H1 (cell line): ENCODE data around the gene CCT6A. TPM values are rescaled to one million over a fixed set of nuclear protein-coding genes. Genes with fewer than 3 reads are reported as not detected.

Experiments used
- CTCF ChIA-PET: fragments of 300-600 bp; sonication (Branson Sonifier 250); formaldehyde crosslinking; loops from one replicate; lab custom pipeline; 2021; ENCODE audit not compliant: partially characterized antibody; lab: Charles Lee
- POLR2A ChIA-PET: fragments of 300-600 bp; sonication (Branson Sonifier 250); formaldehyde crosslinking; loops from one replicate; lab custom pipeline; 2021; ENCODE audit warnings: inconsistent platforms; ENCODE audit not compliant: partially characterized antibody; lab: Charles Lee
- DNase-seq, 2 experiments: peaks; one replicate each; pipeline versions ENCODE4 v3.0.0 to v3.0.0-alpha.2; 2010 to 2022; ENCODE audit warnings: low spot score in 2 of 2, low read depth in 1 of 2, mixed read lengths in 1 of 2
- FAIRE-seq: peaks from 2 replicates; lab custom pipeline; 2011; peaks lifted over from hg19 to GRCh38; lab: Jason Lieb, UNC
- H2AFZ ChIP-seq: 2 replicates; pipeline ENCODE4 v1.8.1; 2012; ENCODE audit warnings: low read length, inconsistent platforms
- H2AK5ac ChIP-seq: 2 replicates; pipeline ENCODE4 v1.6.1; 2013; ENCODE audit warnings: low read depth, low read length
- H2BK120ac ChIP-seq: replicated peaks from 2 replicates; pipeline ENCODE3; 2013; ENCODE audit warnings: low read depth, low read length, inconsistent platforms
- H2BK12ac ChIP-seq: 2 replicates; pipeline ENCODE4 v1.6.1; 2013; ENCODE audit warnings: low read depth, low read length
- H2BK15ac ChIP-seq: 2 replicates; pipeline ENCODE4 v1.6.1; 2013; ENCODE audit warnings: low read length
- H2BK20ac ChIP-seq: 2 replicates; pipeline ENCODE4 v1.6.1; 2013; ENCODE audit warnings: low read length
- H2BK5ac ChIP-seq: 2 replicates; pipeline ENCODE4 v1.6.1; 2013; ENCODE audit warnings: low read depth, low read length
- H3K14ac ChIP-seq: 2 replicates; pipeline ENCODE4 v1.6.1; 2013; ENCODE audit warnings: inconsistent platforms; ENCODE audit not compliant: insufficient read length
- H3K18ac ChIP-seq: 2 replicates; pipeline ENCODE4 v1.6.1; 2013; ENCODE audit warnings: low read length; ENCODE audit errors: extremely low read depth
- H3K23ac ChIP-seq: 2 replicates; pipeline ENCODE4 v1.6.1; 2013; ENCODE audit warnings: inconsistent platforms; ENCODE audit not compliant: insufficient read length
- H3K23me2 ChIP-seq: 2 replicates; pipeline ENCODE4 v1.6.1; 2013; ENCODE audit warnings: low read depth, low read length
- H3K27ac ChIP-seq: 2 replicates; pipeline ENCODE4 v1.6.1; 2011; ENCODE audit warnings: low read depth, low read length, inconsistent platforms
- H3K27me3 ChIP-seq, 4 experiments: replicated peaks in 1 of 4; 1 replicate in 1 of 4; 2 replicates in 3 of 4; pipeline versions ENCODE4 v1.6.1 to v1.8.1; 2011 to 2013; ENCODE audit warnings: low read length in 3 of 4, mild to moderate bottlenecking in 3 of 4, inconsistent platforms in 2 of 4, mixed read lengths in 2 of 4, moderate library complexity in 1 of 4; ENCODE audit not compliant: control insufficient read depth in 3 of 4, insufficient read depth in 3 of 4; ENCODE audit errors: extremely low read depth in 1 of 4
- H3K36me3 ChIP-seq, 4 experiments: 2 replicates each; pipeline versions ENCODE4 v1.6.1 to v1.8.1; 2011 to 2013; ENCODE audit warnings: mild to moderate bottlenecking in 4 of 4, low read length in 3 of 4, moderate library complexity in 2 of 4, control low read depth in 1 of 4, inconsistent platforms in 1 of 4; ENCODE audit not compliant: insufficient read depth in 4 of 4, control insufficient read depth in 2 of 4
- H3K4ac ChIP-seq: replicated peaks from 2 replicates; pipeline ENCODE3; 2013; ENCODE audit warnings: low read length, low read depth, mixed read lengths, inconsistent platforms; ENCODE audit not compliant: insufficient read length
- H3K4me1 ChIP-seq, 4 experiments: replicated peaks in 1 of 4; 1 replicate in 1 of 4; 2 replicates in 3 of 4; pipeline versions ENCODE4 v1.6.1 to v1.8.1; 2011 to 2013; ENCODE audit warnings: low read length in 3 of 4, inconsistent platforms in 2 of 4, mixed read lengths in 1 of 4; ENCODE audit not compliant: insufficient read depth in 4 of 4, control insufficient read depth in 3 of 4
- H3K4me2 ChIP-seq, 2 experiments: 2 replicates each; pipeline versions ENCODE4 v1.6.1 to v1.8.1; 2011 to 2013; ENCODE audit warnings: low read depth in 2 of 2, low read length in 2 of 2, control low read depth in 1 of 2, inconsistent platforms in 1 of 2, mild to moderate bottlenecking in 1 of 2; ENCODE audit not compliant: insufficient read depth in 1 of 2
- H3K4me3 ChIP-seq, 4 experiments: fragments of 200-600, 300-600 bp in 1 of 4; sonication (generic), shearing (Covaris generic), sonication (Bioruptor Twin) in 1 of 4; 2 replicates each; pipeline versions ENCODE4 v1.5.1 to v1.8.1; 2011 to 2016; ENCODE audit warnings: low read length in 4 of 4, low read depth in 3 of 4, control low read depth in 2 of 4, inconsistent platforms in 2 of 4, mild to moderate bottlenecking in 2 of 4, mixed read lengths in 1 of 4, moderate library complexity in 1 of 4; ENCODE audit not compliant: insufficient read depth in 2 of 4; ENCODE audit errors: extremely low read depth in 1 of 4
- H3K56ac ChIP-seq: replicated peaks from 2 replicates; pipeline ENCODE3; 2013; ENCODE audit warnings: low read depth, mild to moderate bottlenecking, mixed read lengths, low read length, inconsistent platforms; ENCODE audit not compliant: insufficient read length
- H3K79me1 ChIP-seq: 2 replicates; pipeline ENCODE4 v1.6.1; 2013; ENCODE audit warnings: low read depth, low read length, control low read depth
- H3K79me2 ChIP-seq, 2 experiments: 2 replicates each; pipeline versions ENCODE4 v1.6.1 to v1.8.1; 2012 to 2013; ENCODE audit warnings: low read length in 2 of 2, mild to moderate bottlenecking in 2 of 2, inconsistent platforms in 1 of 2; ENCODE audit not compliant: insufficient read depth in 2 of 2, control insufficient read depth in 1 of 2
- H3K9ac ChIP-seq, 4 experiments: replicated peaks in 1 of 4; 1 replicate in 1 of 4; 2 replicates in 3 of 4; pipeline versions ENCODE4 v1.6.1 to v1.8.1; 2011 to 2013; ENCODE audit warnings: low read depth in 3 of 4, low read length in 3 of 4, control low read depth in 2 of 4, mild to moderate bottlenecking in 2 of 4, moderate library complexity in 2 of 4, inconsistent platforms in 1 of 4; ENCODE audit errors: extremely low read depth in 1 of 4
- H3K9me3 ChIP-seq, 2 experiments: 2 replicates each; pipeline versions ENCODE4 v1.6.1 to v1.8.1; 2012 to 2013; ENCODE audit warnings: mild to moderate bottlenecking in 2 of 2, moderate library complexity in 2 of 2, control low read depth in 1 of 2, inconsistent platforms in 1 of 2, low read depth in 1 of 2, low read length in 1 of 2, mixed read lengths in 1 of 2; ENCODE audit not compliant: insufficient read depth in 2 of 2
- H4K20me1 ChIP-seq, 2 experiments: replicated peaks in 1 of 2; 2 replicates each; pipeline versions ENCODE3 to v1.8.1; 2011 to 2013; ENCODE audit warnings: inconsistent platforms in 2 of 2, low read length in 2 of 2, mild to moderate bottlenecking in 1 of 2; ENCODE audit not compliant: insufficient read depth in 2 of 2, control insufficient read depth in 1 of 2
- H4K5ac ChIP-seq: 2 replicates; pipeline ENCODE4 v1.6.1; 2013; ENCODE audit warnings: low read length, low read depth, mixed read lengths, inconsistent platforms; ENCODE audit not compliant: insufficient read length
- H4K8ac ChIP-seq: 2 replicates; pipeline ENCODE4 v1.8.0; 2013; ENCODE audit warnings: mild to moderate bottlenecking, moderate library complexity, low read length, inconsistent platforms; ENCODE audit not compliant: insufficient read depth; ENCODE audit errors: extremely low read depth
- H4K91ac ChIP-seq: replicated peaks from 2 replicates; pipeline ENCODE3; 2013; ENCODE audit warnings: low read length, mixed read lengths, inconsistent platforms; ENCODE audit not compliant: insufficient read length
- CBX5 ChIP-seq: fragments of 300-800, 300-1000 bp; sonication (generic); IDR thresholded peaks from 2 replicates; pipeline ENCODE4 v1.7.1; 2016; ENCODE audit warnings: antibody characterized with exemption, low read length, low read depth
- CHD1 ChIP-seq: IDR thresholded peaks from 2 replicates; pipeline ENCODE4 v1.6.1; 2012; ENCODE audit warnings: low read depth, low read length, improper control_type of control experiment
- CREB1 ChIP-seq: IDR thresholded peaks from 2 replicates; pipeline ENCODE4 v1.6.1; 2012; ENCODE audit warnings: inconsistent platforms
- HDAC2 ChIP-seq, 2 experiments: fragments of 300-600 bp in 1 of 2; sonication (generic) in 1 of 2; IDR thresholded peaks; 2 replicates each; pipeline ENCODE4 v1.6.1; 2011 to 2012; ENCODE audit warnings: low read depth in 2 of 2, low read length in 2 of 2, mild to moderate bottlenecking in 2 of 2, moderate library complexity in 2 of 2, borderline replicate concordance in 1 of 2, inconsistent platforms in 1 of 2
- RFX5 ChIP-seq: IDR thresholded peaks from 2 replicates; pipeline ENCODE4 v1.6.1; 2011; ENCODE audit warnings: low read depth, low read length, improper control_type of control experiment, borderline replicate concordance
- RXRA ChIP-seq: IDR thresholded peaks from 2 replicates; pipeline ENCODE4 v1.6.1; 2011; ENCODE audit warnings: low read depth, mild to moderate bottlenecking, low read length, moderate library complexity; ENCODE audit not compliant: insufficient read depth
- SUZ12 ChIP-seq: fragments of 200-600 bp; sonication (generic); IDR thresholded peaks from 2 replicates; pipeline ENCODE4 v1.6.1; 2012; ENCODE audit warnings: mild to moderate bottlenecking, inconsistent platforms, low read length, moderate library complexity, mixed read lengths
- TAF7 ChIP-seq: optimal IDR thresholded peaks from 2 replicates; pipeline ENCODE3; 2011; ENCODE audit warnings: low read depth, mild to moderate bottlenecking, inconsistent platforms, low read length, moderate library complexity, borderline replicate concordance
- WGBS, 2 experiments: shearing (Covaris generic) in 1 of 2; methylation state at CpG; one replicate each; pipeline versions ENCODE4 v1.1.6 to v1.1.7; 2013 to 2015; ENCODE audit warnings: low lambda C conversion rate in 2 of 2, mixed read lengths in 2 of 2, inconsistent platforms in 1 of 2, low coverage in 1 of 2, missing lambda C conversion rate in 1 of 2; ENCODE audit not compliant: insufficient replicate concordance in 2 of 2, insufficient coverage in 1 of 2, insufficient read length in 1 of 2; ENCODE audit errors: extremely low coverage in 1 of 2, missing lambda C conversion rate in 1 of 2; 5-methylcytosine and 5-hydroxymethylcytosine counted together
- polyA plus RNA-seq, 7 experiments: library from polyadenylated mRNA; depleted of rRNA in 3 of 7; stranded (reverse) in 5 of 7; unstranded in 2 of 7; fragments of >200 nt in 5 of 7; fragments of 200-250 nt in 2 of 7; gene quantifications; 1 replicate in 5 of 7; 2 replicates in 1 of 7; 4 replicates in 1 of 7; pipeline versions ENCODE4 v1.2.1 to v1.2.3, GENCODE V29; 2011 to 2013; ENCODE audit warnings: missing spikeins in 2 of 7, mixed read lengths in 2 of 7
- total RNA-seq: library from RNA; stranded (reverse); fragmentation: NEBNext Ultra II Directional; extraction: Animal tissue kit (Norgen Biotek cat#: 25700); gene quantifications from 2 replicates; pipeline ENCODE4 v1.2.1, GENCODE V29; 2021

Gene CCT6A
- total and polyA plus RNA-seq, 2 of the 8 experiments (the other 6 are each of a cell fraction or from before 2014, with no cell fraction given): 201 to 272 TPM

GRCh38 chr7:56030340-56030739, 21.2 kb upstream of the CCT6A start:
- Histone ChIP-seq H3K79me2 (peaks cover 0 to 27% of the 10 kb centered on the region in 2 experiments; a peak in 2 of 4 replicates), H3K27me3 (no peaks in the 10 kb centered on the region), H2BK20ac (no peak overlapping the region), H2AFZ (no peak overlapping the region), H3K9ac (no peak overlapping the region), H3K56ac (no peak overlapping the region), H3K4me2 (no peak overlapping the region), H3K36me3 (peaks cover 2 to 51% (median 22%) of the 10 kb centered on the region in 4 experiments; a peak in 7 of 8 replicates), H3K4me3 (no peak overlapping the region), H3K79me1 (no peaks in the 10 kb centered on the region; the same call in 1 of the 2 replicates), H3K9me3 (no peaks in the 10 kb centered on the region), H2BK12ac (no peak overlapping the region), H3K27ac (no peak overlapping the region), H4K91ac (no peak overlapping the region), H2BK5ac (no peak overlapping the region), H2BK15ac (no peak overlapping the region), H3K4me1 (no peaks in the 10 kb centered on the region), H2BK120ac (no peak overlapping the region), H3K18ac (no peak overlapping the region), H3K4ac (no peak overlapping the region), H4K8ac (no peak overlapping the region), H2AK5ac (no peak overlapping the region), H3K14ac (no peak overlapping the region), H4K20me1 (peaks cover 0 to 4% of the 10 kb centered on the region in 2 experiments), H3K23me2 (no peaks in the 10 kb centered on the region), H4K5ac (no peak overlapping the region), H3K23ac (no peak overlapping the region)
- WGBS, 2 experiments: 91% methylated on average over 8 of the region's 8 CpGs; no CpG with 5 or more reads in 1 of the 2 experiments
- DNase-seq: no peak
- TF ChIP-seq HDAC2 (IDR thresholded peaks at IDR 0.05; ENCODE audit: borderline replicate concordance in 1 of 2, low read depth in 2 of 2, low read length in 2 of 2) (no peak), RXRA (no peak), CBX5 (no peak), SUZ12 (no peak), CHD1 (no peak), TAF7 (no peak), CREB1 (no peak), RFX5 (no peak)
- CTCF ChIA-PET: interaction anchor here (0.7 kb wide), 1 partner anchor 14 kb away, joined by 3 read pairs; no protein-coding TSS in a partner anchor
- POLR2A ChIA-PET: interaction anchor here (0.9 to 40.8 kb wide), 4 partner anchors 11 to 49 kb away, joined by 3 to 869 read pairs (median 20); partner anchors contain the start of genes CCT6A, PSPH and SUMF2
- no peak for FAIRE-seq
